Ovary (tissue), 9 donors: ENCODE results near the gene ZFYVE16. TPM values are rescaled to one million over a fixed set of nuclear protein-coding genes. Genes with fewer than 3 reads are reported as not detected.
"Not testable (repeated sequence)": the region's sequence is repeated elsewhere in the genome, so short reads cannot be mapped to it uniquely, and the experiment has no call there.

Experiments
- DNase-seq, 5 donors: peaks; one replicate each; pipeline ENCODE4 v3.0.0-alpha.2; 2019 to 2020
- H3K27ac ChIP-seq, 2 donors: fragments of 200-600 bp; one replicate each; pipeline versions ENCODE4 v1.5.1 to v1.8.0; 2019 to 2022
- H3K27me3 ChIP-seq: fragments of 200-600 bp; one replicate; pipeline ENCODE4 v1.8.0; 2022
- H3K36me3 ChIP-seq: fragments of 200-600 bp; sonication (generic); one replicate; pipeline ENCODE4 v1.5.1; 2019
- H3K4me1 ChIP-seq: one replicate; pipeline ENCODE4 v1.8.1; 2013; ENCODE audit warnings: mild to moderate bottlenecking, moderate library complexity; ENCODE audit not compliant: insufficient read depth
- H3K4me3 ChIP-seq: fragments of 200-600 bp; sonication (generic); one replicate; pipeline ENCODE4 v1.5.1; 2017
- H3K9me3 ChIP-seq, 2 donors: fragments of 200-600 bp in 1 of 2; sonication (generic) in 1 of 2; one replicate each; pipeline versions ENCODE4 v1.5.1 to v1.8.1; 2013 to 2019; ENCODE audit warnings: mild to moderate bottlenecking in 1 of 2, moderate library complexity in 1 of 2
- CTCF ChIP-seq, 3 donors: fragments of 450-650 bp in 2 of 3; fragments of 200-600 bp in 1 of 3; IDR thresholded peaks; one replicate each; pipeline versions ENCODE4 v1.5.1 to v1.8.0; 2016 to 2022; ENCODE audit warnings: antibody characterized with exemption in 3 of 3, mild to moderate bottlenecking in 1 of 3
- EP300 ChIP-seq: sonication (generic); formaldehyde crosslinking; IDR thresholded peaks from one replicate; pipeline ENCODE4 v1.6.1; 2017; ENCODE audit warnings: antibody characterized with exemption
- POLR2A ChIP-seq: fragments of 450-650 bp; IDR thresholded peaks from one replicate; pipeline ENCODE4 v1.6.1; 2017; ENCODE audit warnings: antibody characterized with exemption, mild to moderate bottlenecking, moderate library complexity
- WGBS, 3 donors: extraction: QIAGEN DNeasy Blood & Tissue Kit in 1 of 3; methylation state at CpG; one replicate each; pipeline versions ENCODE4 v1.1.5 to v1.1.7; 2013 to 2017; 5-methylcytosine and 5-hydroxymethylcytosine counted together
- intact Hi-C, 4 donors: fragments of 100-400 bp; cut with DNase I; formaldehyde crosslinking; loops; one replicate each; pipeline versions ENCODE4 v1.11.0 to v1.15.1; 2022 to 2023
- polyA plus RNA-seq, 2 donors: library from polyadenylated mRNA; stranded (reverse); fragments of 200-250 nt in 1 of 2; fragments of 350-450 nt in 1 of 2; fragmentation: Illumina TruSeq in 1 of 2; extraction: RNeasy Lipid Tissue Mini Kit (QIAGEN cat#74804) in 1 of 2; gene quantifications; one replicate each; pipeline ENCODE4 v1.2.3, GENCODE V29; 2013 to 2014
- total RNA-seq, 7 donors: library from RNA; depleted of rRNA in 2 of 7; stranded (reverse); fragments of >200 nt in 2 of 7; fragmentation: NEBNext Ultra II Directional in 3 of 7; extraction: Animal tissue kit (Norgen Biotek cat#: 25700) in 3 of 7; gene quantifications; one replicate each; pipeline versions ENCODE4 v1.1.0 to v1.2.4, GENCODE V29; 2016 to 2023
- donor health status: DM: no; HTN: no; CAD: no; lungs with moderate emphysema.
- donor health status: DM: no; HTN: no; CAD: no.
- donor health status: Bipolar disorder and iron deficiency.
- donor health status: DM: yes; HTN: yes; CAD: no.
- donor health status: DM: no; HTN: no; CAD: no.
- donor health status: DM: yes; HTN: yes; CAD: no.

ZFYVE16 gene
- total and polyA plus RNA-seq, 9 donors = 17.0 to 59.0 (median 45.9) TPM

GRCh38 chr5:80411589-80412219 is 3.8 kb downstream of the ZFYVE16 start:
- TF ChIP-seq POLR2A (no peak), EP300 (no peak), CTCF (IDR thresholded peaks at IDR 0.05) (no peak)
- H3K4me1 ChIP-seq = peaks cover 5% of the 10 kb centered on the region
- H3K27ac ChIP-seq = no peak overlapping the region
- H3K9me3 ChIP-seq = no peaks in the 10 kb centered on the region
- intact Hi-C loops = no loop called here
- WGBS, 3 donors = 71 to 74% (median 74%) methylated on average over 3 of the region's 3 CpGs
- DNase-seq = no peak
- no peaks in the 10 kb centered on the region for H3K27me3 ChIP-seq
- H3K4me3 ChIP-seq = no peak overlapping the region
- H3K36me3 ChIP-seq = no peaks in the 10 kb centered on the region

DNA sequence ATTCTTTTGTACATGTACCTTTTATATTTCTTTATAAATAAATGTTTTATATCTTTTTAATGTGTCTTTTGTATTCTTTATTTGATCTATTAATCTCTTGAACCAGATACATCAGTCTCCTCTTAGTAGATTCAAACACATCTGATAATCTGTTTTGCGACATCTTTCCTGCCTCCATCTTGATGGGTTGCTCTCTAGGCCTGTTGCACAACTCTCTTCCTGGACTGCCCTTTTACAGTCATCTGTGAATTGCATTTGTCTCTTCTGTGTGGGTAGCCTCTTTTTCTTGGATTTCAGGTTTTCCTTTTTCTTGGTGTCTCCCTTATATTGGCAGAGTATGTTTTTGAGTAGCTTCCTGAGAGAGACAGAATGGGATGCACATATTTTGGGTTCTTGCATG is 6.2 kb downstream of the ZFYVE16 start:
- 96 to 100% (median 98%) methylated on average over 1 of the region's 1 CpG for WGBS, 3 donors
- no peaks in the 10 kb centered on the region for H3K9me3 ChIP-seq
- H3K27ac ChIP-seq = no peak overlapping the region
- intact Hi-C loops = no loop called here
- H3K4me3 ChIP-seq = no peak overlapping the region
- H3K4me1 ChIP-seq = peaks cover 5% of the 10 kb centered on the region
- no peak for TF ChIP-seq CTCF (IDR thresholded peaks at IDR 0.05)
- no peak for TF ChIP-seq EP300
- TF ChIP-seq POLR2A = no peak
- DNase-seq = no peak
- H3K36me3 ChIP-seq = no peaks in the 10 kb centered on the region
- no peaks in the 10 kb centered on the region for H3K27me3 ChIP-seq

DNA sequence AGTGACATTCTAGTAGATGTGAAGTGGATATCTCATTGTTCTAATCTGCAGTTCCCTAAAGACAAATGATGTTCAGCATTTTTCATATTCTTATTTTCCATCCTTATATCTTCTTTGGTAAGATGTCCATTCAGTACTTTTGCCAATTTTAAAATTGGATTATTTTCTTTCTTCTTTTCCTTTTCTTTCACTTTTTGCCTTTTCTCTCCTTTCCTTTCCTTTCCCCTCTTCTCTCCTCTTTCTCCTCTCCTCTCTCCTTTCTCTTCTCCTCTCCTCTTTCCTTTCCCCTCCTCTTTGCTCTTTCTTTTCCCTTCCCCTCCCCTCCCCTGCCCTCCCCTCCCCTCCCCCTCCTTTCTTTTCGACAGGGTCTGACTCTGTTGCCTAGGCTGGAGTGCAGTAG is 10.1 kb downstream of the ZFYVE16 start:
- TF ChIP-seq CTCF (IDR thresholded peaks at IDR 0.05) = no peak
- TF ChIP-seq EP300 = no peak
- TF ChIP-seq POLR2A = no peak
- 94 to 100% (median 100%) methylated on average over 1 of the region's 1 CpG for WGBS, 3 donors
- no peaks in the 10 kb centered on the region for H3K9me3 ChIP-seq
- no peaks in the 10 kb centered on the region for H3K4me1 ChIP-seq
- H3K36me3 ChIP-seq = no peaks in the 10 kb centered on the region
- intact Hi-C loops = no loop called here
- no peaks in the 10 kb centered on the region for H3K27me3 ChIP-seq
- H3K27ac ChIP-seq = no peak overlapping the region
- no peak overlapping the region for H3K4me3 ChIP-seq
- no peak for DNase-seq

- WGBS, 3 donors = 95 to 99% (median 99%) methylated on average over 3 of the region's 3 CpGs
- H3K9me3 ChIP-seq, H3K36me3 ChIP-seq, H3K27me3 ChIP-seq, intact Hi-C loops, H3K27ac ChIP-seq, H3K4me1 ChIP-seq, H3K4me3 ChIP-seq, DNase-seq: not testable (repeated sequence)
Observed at GRCh38 chr5:80424365-80424764, 16.5 kb downstream of the ZFYVE16 start.

GRCh38 chr5:80435476-80435875 is 27.6 kb downstream of the ZFYVE16 start:
- no peaks in the 10 kb centered on the region for H3K27me3 ChIP-seq
- WGBS, 3 donors = 85 to 88% (median 88%) methylated on average over 8 of the region's 8 CpGs
- no peaks in the 10 kb centered on the region for H3K9me3 ChIP-seq
- no peak for DNase-seq
- no peaks in the 10 kb centered on the region for H3K36me3 ChIP-seq
- TF ChIP-seq EP300 (no peak), CTCF (IDR thresholded peaks at IDR 0.05) (no peak), POLR2A (no peak)
- H3K4me1 ChIP-seq = no peaks in the 10 kb centered on the region
- intact Hi-C loops = no loop called here
- H3K27ac ChIP-seq = no peak overlapping the region
- no peak overlapping the region for H3K4me3 ChIP-seq
